Left lobe of liver (tissue), 2 donors: ENCODE results near the gene GPR137. TPM values are rescaled to one million over a fixed set of nuclear protein-coding genes. Genes with fewer than 3 reads are reported as not detected.

Source experiments
- ATAC-seq: fragments of 200-7000 bp; cut with Tn5 transposase; one replicate; pipeline ENCODE4 v1.9.1; 2020; ENCODE audit warnings: mild to moderate bottlenecking, moderate library complexity
- DNase-seq: peaks from one replicate; pipeline ENCODE4 v3.0.0-alpha.2; 2020; ENCODE audit warnings: low spot score
- total RNA-seq: library from RNA; stranded (reverse); gene quantifications from one replicate; pipeline ENCODE4 v1.2.1, GENCODE V29; 2021
- donor health status: DM: no; HTN: no; CAD: no; lungs with moderate emphysema.
- donor health status: DM: no; HTN: yes; CAD: no.

The GPR137 gene
- total RNA-seq, 1 donor from 2014 or later: 26.8 TPM

DNA sequence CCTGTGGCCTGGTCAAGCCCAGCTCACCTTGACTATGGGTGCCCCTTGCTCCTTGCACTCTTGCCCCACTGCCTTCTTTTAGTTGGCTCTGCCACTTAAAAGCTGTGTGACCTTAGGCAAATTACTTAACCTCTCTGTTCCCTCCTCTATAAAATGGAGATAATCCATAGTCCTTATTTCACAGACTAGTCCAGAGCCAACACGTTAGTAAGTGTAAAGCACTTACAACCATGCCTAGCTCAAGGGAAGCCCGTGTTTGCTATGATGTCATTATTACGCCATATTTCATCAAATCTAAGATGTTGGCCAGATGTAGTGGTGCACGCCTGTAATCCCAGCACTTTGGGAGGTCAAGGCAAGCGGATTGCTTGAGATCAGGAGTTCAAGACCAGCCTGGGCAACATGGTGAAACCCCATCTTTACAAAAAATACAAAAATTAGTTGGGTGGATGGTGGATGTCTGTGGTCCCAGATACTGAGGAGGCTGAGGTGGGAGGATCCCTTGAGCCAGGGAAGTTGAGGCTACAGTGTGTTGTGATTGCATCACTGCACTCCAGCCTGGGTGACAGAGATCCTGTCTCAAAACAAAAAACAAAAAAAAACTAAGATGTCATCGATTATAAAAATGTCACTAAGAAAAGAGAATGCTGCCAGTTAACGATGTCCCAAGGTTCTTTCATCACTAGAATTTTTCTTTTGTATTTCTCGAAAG, 52.0 kb downstream of the GPR137 start:
- no peak for ATAC-seq
- no peak for DNase-seq

DNA sequence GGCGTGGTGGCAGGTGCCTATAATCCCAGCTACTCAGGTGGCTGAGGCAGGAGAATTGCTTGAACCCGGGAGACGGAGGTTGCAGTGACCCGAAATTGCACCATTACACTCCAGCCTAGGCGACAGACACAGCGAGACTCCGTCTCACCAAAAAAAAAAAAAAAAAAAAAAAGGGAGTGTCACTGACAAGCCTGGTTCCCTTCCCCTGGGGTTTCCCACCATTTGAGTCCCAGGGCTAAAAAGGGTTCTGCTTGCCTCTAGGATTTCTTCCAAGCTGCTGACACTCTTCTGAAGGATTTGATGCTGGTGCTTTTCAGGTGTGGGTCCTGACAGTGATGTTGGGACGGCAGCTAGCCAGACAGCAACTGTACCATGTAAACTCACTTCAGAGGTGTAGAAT, 53.1 kb downstream of the GPR137 start:
- ATAC-seq: no peak

More for the DNA sequence above, 53.1 kb downstream of the GPR137 start:
- no peak for DNase-seq

Other genes with a start within 250 kb of the GPR137 start
- not detected for gene FLRT1, start 249.9 kb upstream of the GPR137 start, total RNA-seq
- 35.2 TPM for gene MACROD1, start 119.7 kb upstream of the GPR137 start, total RNA-seq
- 33.9 TPM for gene STIP1, start 99.7 kb upstream of the GPR137 start, total RNA-seq
- gene FERMT3, start 79.1 kb upstream of the GPR137 start, total RNA-seq: 9.7 TPM
- gene TRPT1, start 59.7 kb upstream of the GPR137 start, total RNA-seq: 22.2 TPM
- gene NUDT22, start 59.6 kb upstream of the GPR137 start, total RNA-seq: 52.5 TPM
- gene DNAJC4, start 55.3 kb upstream of the GPR137 start, total RNA-seq: 28.2 TPM
- gene VEGFB, start 51.3 kb upstream of the GPR137 start, total RNA-seq: 20.8 TPM
- 82.6 TPM for gene FKBP2, start 44.8 kb upstream of the GPR137 start, total RNA-seq
- 50.1 TPM for gene PPP1R14B, start 38.9 kb upstream of the GPR137 start, total RNA-seq
- 6.8 TPM for gene PLCB3, start 34.3 kb upstream of the GPR137 start, total RNA-seq
- 36.0 TPM for gene BAD, start 1.2 kb upstream of the GPR137 start, total RNA-seq
- not detected for gene KCNK4, start 5.5 kb downstream of the GPR137 start, total RNA-seq
- gene CATSPERZ, start 14.5 kb downstream of the GPR137 start, total RNA-seq: not detected
- 53.6 TPM for gene ESRRA, start 19.7 kb downstream of the GPR137 start, total RNA-seq
- gene TRMT112, start 31.7 kb downstream of the GPR137 start, total RNA-seq: 59.1 TPM
- 96.4 TPM for gene PRDX5, start 32.3 kb downstream of the GPR137 start, total RNA-seq
- 4.0 TPM for gene CCDC88B, start 54.4 kb downstream of the GPR137 start, total RNA-seq
- 9.8 TPM for gene RPS6KA4, start 73.3 kb downstream of the GPR137 start, total RNA-seq